ENCODE data around the gene EID3. TPM values are rescaled to one million over a fixed set of nuclear protein-coding genes. Genes with fewer than 3 reads are reported as not detected.

Gene EID3
- polyA plus RNA-seq, 1 donor from 2014 or later: 0.37 TPM

- Histone ChIP-seq H3K4me2 (ENCODE audit: low read length) (no peak overlapping the region), H3K27ac (ENCODE audit: low read length) (no peak overlapping the region), H3K4me3 (ENCODE audit: low read length) (no peak overlapping the region), H3K9me2 (ENCODE audit: insufficient read depth, low read length) (no peaks in the 10 kb centered on the region), H2AFZ (ENCODE audit: low read depth, low read length) (no peak overlapping the region), H4K20me1 (ENCODE audit: insufficient read depth) (no peaks in the 10 kb centered on the region), H3K9ac (ENCODE audit: low read length) (no peak overlapping the region), H3K9me3 (ENCODE audit: low read length) (no peaks in the 10 kb centered on the region), H3K79me2 (replicated peaks; ENCODE audit: insufficient read depth, low read length) (no peaks in the 10 kb centered on the region), H3F3A (ENCODE audit: insufficient read depth, low read length, poor library complexity, severe bottlenecking) (no peaks in the 10 kb centered on the region), H3K36me3 (ENCODE audit: insufficient read depth, low read length) (no peaks in the 10 kb centered on the region), H3K27me3 (ENCODE audit: insufficient read depth, low read depth, low read length) (no peaks in the 10 kb centered on the region)
- TF ChIP-seq CTCF (IDR thresholded peaks at IDR 0.05; ENCODE audit: poor library complexity, severe bottlenecking) (no peak), MXI1 (conservative IDR thresholded peaks at IDR 0.05; ENCODE audit: poor library complexity, severe bottlenecking) (no peak), TAF1 (IDR thresholded peaks at IDR 0.05; ENCODE audit: low read depth) (no peak), SMC3 (conservative IDR thresholded peaks at IDR 0.05; ENCODE audit: poor library complexity) (no peak), REST (IDR thresholded peaks at IDR 0.05; ENCODE audit: borderline replicate concordance) (no peak), RAD21 (conservative IDR thresholded peaks at IDR 0.05) (no peak), EP300 (conservative IDR thresholded peaks at IDR 0.05; ENCODE audit: poor library complexity, severe bottlenecking) (no peak)
Observed at GRCh38 chr12:104280111-104280510, 23.4 kb upstream of the EID3 start.

GRCh38 chr12:104280717-104281458, 22.7 kb upstream of the EID3 start:
- Histone ChIP-seq H3K79me2 (replicated peaks; ENCODE audit: insufficient read depth, low read length) (no peaks in the 10 kb centered on the region), H3K27me3 (ENCODE audit: insufficient read depth, low read depth, low read length) (no peaks in the 10 kb centered on the region), H3K4me3 (ENCODE audit: low read length) (no peak overlapping the region), H3K27ac (ENCODE audit: low read length) (no peak overlapping the region), H3K9ac (ENCODE audit: low read length) (no peak overlapping the region), H4K20me1 (ENCODE audit: insufficient read depth) (no peaks in the 10 kb centered on the region), H3F3A (ENCODE audit: insufficient read depth, low read length, poor library complexity, severe bottlenecking) (no peaks in the 10 kb centered on the region), H3K9me2 (ENCODE audit: insufficient read depth, low read length) (no peaks in the 10 kb centered on the region), H3K4me2 (ENCODE audit: low read length) (no peak overlapping the region), H3K36me3 (ENCODE audit: insufficient read depth, low read length) (no peaks in the 10 kb centered on the region), H3K9me3 (ENCODE audit: low read length) (no peaks in the 10 kb centered on the region), H2AFZ (ENCODE audit: low read depth, low read length) (no peak overlapping the region)
- TF ChIP-seq EP300 (conservative IDR thresholded peaks at IDR 0.05; ENCODE audit: poor library complexity, severe bottlenecking) (no peak), REST (IDR thresholded peaks at IDR 0.05; ENCODE audit: borderline replicate concordance) (no peak), TAF1 (IDR thresholded peaks at IDR 0.05; ENCODE audit: low read depth) (no peak), SMC3 (conservative IDR thresholded peaks at IDR 0.05; ENCODE audit: poor library complexity) (no peak), RAD21 (conservative IDR thresholded peaks at IDR 0.05) (no peak), POLR2AphosphoS5 (IDR thresholded peaks at IDR 0.05) (no peak), EZH2 (IDR thresholded peaks at IDR 0.05; ENCODE audit: borderline replicate concordance, insufficient read depth, low read length, poor library complexity, severe bottlenecking) (no peak), MXI1 (conservative IDR thresholded peaks at IDR 0.05; ENCODE audit: poor library complexity, severe bottlenecking) (no peak), CTCF (IDR thresholded peaks at IDR 0.05; ENCODE audit: poor library complexity, severe bottlenecking) (no peak)

Measured in neural cell (in vitro differentiated cells).